IMR-90 (cell line): Measurements from ENCODE around the gene SLC26A1. TPM values are rescaled to one million over a fixed set of nuclear protein-coding genes. Genes with fewer than 3 reads are reported as not detected.
A peak's percentile ranks its signal among the peaks of the same experiment; 100 is the strongest.

Experiments used
- ATAC-seq: fragments of 200-7000 bp; cut with Tn5 transposase; 2 replicates; pipeline ENCODE4 v1.9.1; 2020; ENCODE audit warnings: low read depth, mild to moderate bottlenecking, moderate library complexity
- BruUV-seq: library from RNA; stranded (reverse); fragments of 400-500 nt; replicated peaks from 2 replicates; lab custom pipeline; 2021; lab: Mats Ljungman, UMichigan
- CTCF ChIA-PET: fragments of 300-600 bp; formaldehyde crosslinking; extraction: SDS; loops from one replicate; lab custom pipeline; 2021; ENCODE audit warnings: antibody characterized with exemption; lab: Yijun Ruan, JAX
- POLR2A ChIA-PET: fragments of 300-600 bp; sonication (Branson Sonifier 250); formaldehyde crosslinking; loops from one replicate; lab custom pipeline; 2022; ENCODE audit warnings: antibody characterized with exemption; ENCODE audit not compliant: unreplicated experiment; lab: Charles Lee
- DNase-seq: peaks from one replicate; pipeline ENCODE4 v3.0.0; 2013
- H2AFZ ChIP-seq: replicated peaks from 2 replicates; pipeline ENCODE3; 2013; ENCODE audit warnings: low read length, mild to moderate bottlenecking; ENCODE audit not compliant: poor library complexity
- H2AK5ac ChIP-seq: 2 replicates; pipeline ENCODE4 v1.6.1; 2013; ENCODE audit warnings: low read depth, low read length, inconsistent platforms
- H2AK9ac ChIP-seq: replicated peaks from 2 replicates; pipeline ENCODE3; 2013; ENCODE audit warnings: mild to moderate bottlenecking, low read depth, low read length, moderate library complexity; ENCODE audit not compliant: poor library complexity
- H2BK120ac ChIP-seq: 2 replicates; pipeline ENCODE4 v1.6.1; 2013; ENCODE audit warnings: low read depth, low read length, inconsistent platforms
- H2BK15ac ChIP-seq: 3 replicates; pipeline ENCODE4 v1.6.1; 2013; ENCODE audit warnings: low read depth, low read length, inconsistent platforms
- H2BK20ac ChIP-seq: 2 replicates; pipeline ENCODE4 v1.6.1; 2013; ENCODE audit warnings: low read depth, mild to moderate bottlenecking, inconsistent platforms, low read length, moderate library complexity
- H2BK5ac ChIP-seq: 2 replicates; pipeline ENCODE4 v1.6.1; 2013; ENCODE audit warnings: mild to moderate bottlenecking, low read depth, low read length, inconsistent platforms; ENCODE audit not compliant: poor library complexity, severe bottlenecking
- H3K14ac ChIP-seq: replicated peaks from 2 replicates; pipeline ENCODE4 v1.6.1; 2013; ENCODE audit warnings: low read depth, low read length, inconsistent platforms
- H3K18ac ChIP-seq: 2 replicates; pipeline ENCODE4 v1.6.1; 2013; ENCODE audit warnings: low read depth, low read length, control low read depth
- H3K23ac ChIP-seq: 2 replicates; pipeline ENCODE4 v1.6.1; 2013; ENCODE audit warnings: low read depth, low read length, inconsistent platforms
- H3K27ac ChIP-seq: 2 replicates; pipeline ENCODE4 v1.5.1; 2013; ENCODE audit warnings: mild to moderate bottlenecking, control low read depth, low read length; ENCODE audit not compliant: insufficient read depth
- H3K27me3 ChIP-seq: 2 replicates; pipeline ENCODE4 v1.6.1; 2013; ENCODE audit warnings: low read length; ENCODE audit not compliant: control insufficient read depth, insufficient read depth
- H3K36me3 ChIP-seq: 2 replicates; pipeline ENCODE4 v1.6.1; 2013; ENCODE audit warnings: low read length, mixed read lengths; ENCODE audit not compliant: control insufficient read depth, insufficient read depth
- H3K4ac ChIP-seq: 2 replicates; pipeline ENCODE4 v1.6.1; 2013; ENCODE audit warnings: low read depth, low read length, inconsistent platforms
- H3K4me1 ChIP-seq: 2 replicates; pipeline ENCODE4 v1.6.1; 2013; ENCODE audit warnings: low read length, mixed read lengths; ENCODE audit not compliant: control insufficient read depth, insufficient read depth
- H3K4me2 ChIP-seq: 2 replicates; pipeline ENCODE4 v1.6.1; 2013; ENCODE audit warnings: low read depth, mild to moderate bottlenecking, control low read depth, low read length, moderate library complexity
- H3K4me3 ChIP-seq: 2 replicates; pipeline ENCODE4 v1.5.1; 2013; ENCODE audit warnings: low read depth, mild to moderate bottlenecking, control low read depth, low read length, moderate library complexity; ENCODE audit not compliant: insufficient read depth
- H3K56ac ChIP-seq: 2 replicates; pipeline ENCODE4 v1.6.1; 2013; ENCODE audit warnings: low read length, inconsistent platforms; ENCODE audit not compliant: insufficient read depth; ENCODE audit errors: extremely low read depth
- H3K79me1 ChIP-seq, 2 experiments: 2 replicates each; pipeline ENCODE4 v1.6.1; 2013; ENCODE audit warnings: low read length in 2 of 2, inconsistent platforms in 1 of 2, low read depth in 1 of 2
- H3K9ac ChIP-seq: 2 replicates; pipeline ENCODE4 v1.6.1; 2013; ENCODE audit warnings: low read depth, low read length, control low read depth
- H3K9me1 ChIP-seq: 2 replicates; pipeline ENCODE4 v1.6.1; 2013; ENCODE audit warnings: low read length, inconsistent platforms; ENCODE audit not compliant: insufficient read depth
- H3K9me3 ChIP-seq: 2 replicates; pipeline ENCODE4 v1.6.1; 2013; ENCODE audit warnings: low read length; ENCODE audit not compliant: control insufficient read depth, insufficient read depth
- H4K20me1 ChIP-seq: 2 replicates; pipeline ENCODE4 v1.6.1; 2013; ENCODE audit warnings: low read length, inconsistent platforms; ENCODE audit not compliant: insufficient read depth
- H4K5ac ChIP-seq: 2 replicates; pipeline ENCODE4 v1.6.1; 2013; ENCODE audit warnings: mild to moderate bottlenecking, low read depth, low read length, control low read depth
- H4K8ac ChIP-seq, 2 experiments: 2 replicates each; pipeline ENCODE4 v1.6.1; 2013; ENCODE audit warnings: low read depth in 2 of 2, low read length in 2 of 2, control low read depth in 1 of 2, inconsistent platforms in 1 of 2
- H4K91ac ChIP-seq: 2 replicates; pipeline ENCODE4 v1.6.1; 2013; ENCODE audit warnings: low read depth, low read length, inconsistent platforms; ENCODE audit not compliant: insufficient read depth
- BHLHE40 ChIP-seq: fragments of 150-350 bp; IDR thresholded peaks from 2 replicates; pipeline ENCODE4 v1.6.1; 2016; ENCODE audit warnings: mild to moderate bottlenecking, low read depth, low read length
- CEBPB ChIP-seq: IDR thresholded peaks from 2 replicates; pipeline ENCODE4 v1.6.1; 2012; ENCODE audit warnings: low read depth, low read length, improper control_type of control experiment
- CHD1 ChIP-seq: IDR thresholded peaks from 2 replicates; pipeline ENCODE4 v1.6.1; 2012; ENCODE audit warnings: low read depth, low read length, improper control_type of control experiment
- ELK1 ChIP-seq: fragments of 150-350 bp; IDR thresholded peaks from 2 replicates; pipeline ENCODE4 v1.6.1; 2016; ENCODE audit warnings: low read depth, mild to moderate bottlenecking, low read length, moderate library complexity, borderline replicate concordance
- MAFK ChIP-seq: IDR thresholded peaks from 2 replicates; pipeline ENCODE4 v1.6.1; 2012; ENCODE audit warnings: low read depth, low read length, improper control_type of control experiment
- MAZ ChIP-seq: IDR thresholded peaks from 2 replicates; pipeline ENCODE4 v1.6.1; 2012; ENCODE audit warnings: low read depth, mild to moderate bottlenecking, low read length, improper control_type of control experiment, moderate library complexity, borderline replicate concordance
- MXI1 ChIP-seq: IDR thresholded peaks from 2 replicates; pipeline ENCODE4 v1.6.1; 2012; ENCODE audit warnings: low read depth, mild to moderate bottlenecking, low read length, moderate library complexity, borderline replicate concordance
- NFE2L2 ChIP-seq: fragments of 150-350 bp; IDR thresholded peaks from 2 replicates; pipeline ENCODE4 v1.6.1; 2016; ENCODE audit warnings: low read depth, mild to moderate bottlenecking, low read length
- POLR2A ChIP-seq: IDR thresholded peaks from 2 replicates; pipeline ENCODE4 v1.6.1; 2012; ENCODE audit warnings: mild to moderate bottlenecking, low read depth, low read length
- RAD21 ChIP-seq: IDR thresholded peaks from 2 replicates; pipeline ENCODE4 v1.6.1; 2012; ENCODE audit warnings: low read length, improper control_type of control experiment
- RCOR1 ChIP-seq: IDR thresholded peaks from 2 replicates; pipeline ENCODE4 v1.6.1; 2012; ENCODE audit warnings: mild to moderate bottlenecking, low read length, improper control_type of control experiment; ENCODE audit not compliant: insufficient replicate concordance
- RFX5 ChIP-seq: IDR thresholded peaks from 2 replicates; pipeline ENCODE4 v1.8.0; 2012; ENCODE audit warnings: low read depth, mild to moderate bottlenecking, low read length, moderate library complexity
- SMC3 ChIP-seq: fragments of 150-350 bp; IDR thresholded peaks from 2 replicates; pipeline ENCODE4 v1.6.1; 2016; ENCODE audit warnings: low read depth, mild to moderate bottlenecking, antibody characterized with exemption, low read length, moderate library complexity
- USF2 ChIP-seq: fragments of 150-350 bp; IDR thresholded peaks from 2 replicates; pipeline ENCODE4 v1.6.1; 2017; ENCODE audit warnings: mild to moderate bottlenecking, antibody characterized with exemption, low read length, low read depth
- WGBS, 2 experiments: methylation state at CpG; one replicate each; pipeline versions ENCODE4 v1.1.5 to v1.1.7; 2013; ENCODE audit warnings: missing lambda C conversion rate in 2 of 2; ENCODE audit not compliant: insufficient read length in 1 of 2; ENCODE audit errors: extremely low coverage in 2 of 2; 5-methylcytosine and 5-hydroxymethylcytosine counted together
- dilution Hi-C: fragments of 300-500 bp; cut with HindIII; formaldehyde crosslinking; loops from one replicate; pipeline ENCODE4 v1.14.3; 2018; ENCODE audit warnings: low sequenced_read_pairs; ENCODE audit not compliant: unreplicated experiment
- in situ Hi-C: fragments of 300-500 bp; cut with MboI; formaldehyde crosslinking; loops from 3 replicates; pipeline ENCODE4 v1.14.3; 2019; ENCODE audit warnings: low sequenced_read_pairs, inconsistent platforms, mixed read lengths
- intact Hi-C: fragments of 100-400 bp; cut with micrococcal nuclease; formaldehyde crosslinking; loops from 2 replicates; pipeline ENCODE4 v1.10.0; 2022
- polyA plus RNA-seq, 3 experiments: library from polyadenylated mRNA; depleted of rRNA; stranded (reverse); fragments of >200 nt; gene quantifications; 2 replicates each; pipeline ENCODE4 v1.2.3, GENCODE V29; 2012; ENCODE audit warnings: low replicate concordance in 1 of 3
- total RNA-seq: library from RNA; depleted of rRNA; stranded (reverse); fragments of >200 nt; gene quantifications from 2 replicates; pipeline ENCODE4 v1.2.3, GENCODE V29; 2012

Gene SLC26A1
- total and polyA plus RNA-seq, 2 of the 4 experiments (the other 2 are of a cell fraction), result 0.09 TPM; not detected in 1

GRCh38 chr4:1039493-1040343 lies 46.5 kb upstream of the SLC26A1 start (continued):
- no peak for TF ChIP-seq SMC3

GRCh38 chr4:1038948-1039492 lies 45.8 kb upstream of the SLC26A1 start:
- Histone ChIP-seq H2AFZ (peak overlapping the region; percentile 81), H4K5ac (no peak overlapping the region; the same call in 1 of the 2 replicates), H4K8ac (peak overlapping the region in 1 of 2 experiments; percentile 60; a peak in 1 of 4 replicates), H3K36me3 (no peaks in the 10 kb centered on the region), H2BK20ac (0 out of 2 replicates have a peak overlapping the region, but pooled peaks have one; percentile 18), H4K91ac (peak overlapping the region; percentile 21; the same call in 1 of the 2 replicates), H3K9me1 (peaks cover 27% of the 10 kb centered on the region), H2BK120ac (peak overlapping the region; percentile 71), H3K9ac (no peak overlapping the region), H3K23ac (no peak overlapping the region), H3K4me2 (no peak overlapping the region), H3K56ac (no peak overlapping the region), H3K18ac (no peak overlapping the region; the same call in 1 of the 2 replicates), H3K4me3 (no peak overlapping the region), H3K14ac (no peak overlapping the region), H3K79me1 (no peaks in the 10 kb centered on the region; a peak in 1 of 4 replicates), H4K20me1 (peaks cover 5% of the 10 kb centered on the region), H3K27me3 (no peaks in the 10 kb centered on the region), H3K4ac (peak overlapping the region; percentile 69), H2BK15ac (no peak overlapping the region; the same call in 2 of the 3 replicates), H3K9me3 (no peaks in the 10 kb centered on the region), H3K4me1 (peaks cover 37% of the 10 kb centered on the region), H2BK5ac (peak overlapping the region; percentile 5), H3K27ac (no peak overlapping the region), H2AK9ac (peak overlapping the region; percentile 72), H2AK5ac (peak overlapping the region; percentile 29)
- ChIA-PET POLR2A (no interaction called here), CTCF (no interaction called here)
- DNase-seq, result no peak
- in situ Hi-C loops (no loop called here), dilution Hi-C loops (no loop called here), intact Hi-C loops (no loop called here)
- 90% methylated on average over 4 of the region's 16 CpGs; no CpG with 5 or more reads in 1 of the 2 experiments for WGBS, 2 experiments
- no peak for ATAC-seq
- BruUV-seq, result no TSS peak
- TF ChIP-seq CHD1 (no peak), NFE2L2 (no peak), POLR2A (no peak), RAD21 (no peak), MAZ (no peak), RFX5 (no peak), BHLHE40 (no peak), MXI1 (no peak), ELK1 (no peak), RCOR1 (no peak), USF2 (no peak), SMC3 (no peak), CEBPB (no peak), MAFK (no peak)
